C4-2B (cell line): Measurements from ENCODE around the gene MAST4.

Source experiments
- CTCF ChIP-seq: fragments of 450-650 bp; conservative IDR thresholded peaks from 2 replicates; pipeline ENCODE4 v1.5.1; 2017; ENCODE audit warnings: mild to moderate bottlenecking
- ZFX ChIP-seq: fragments of 450-650 bp; IDR thresholded peaks from 2 replicates; pipeline ENCODE4 v1.6.1; 2017

- TF ChIP-seq CTCF = no peak
- TF ChIP-seq ZFX = no peak
Observed at GRCh38 chr5:67178085-67178484, 581.9 kb downstream of the MAST4 start.
